ENCODE results near the gene TPD52L2.

The TPD52L2 gene

GRCh38 chr20:63846888-63847236 lies 18.2 kb upstream of the TPD52L2 start:
- TF ChIP-seq RARB (CRISPR knock-in tag; IDR thresholded peaks at IDR 0.05) = no peak
- TF ChIP-seq TCF4 (CRISPR knock-in tag; IDR thresholded peaks at IDR 0.05; ENCODE audit: borderline replicate concordance) = no peak
- TF ChIP-seq ZNF565 (CRISPR knock-in tag; conservative IDR thresholded peaks at IDR 0.05; ENCODE audit: low read depth) = no peak
- no peak for ATAC-seq

GRCh38 chr20:63847237-63848002 lies 17.6 kb upstream of the TPD52L2 start:
- TF ChIP-seq GLIS3 (CRISPR knock-in tag; IDR thresholded peaks at IDR 0.05) = no peak
- no peak for TF ChIP-seq ARNTL (CRISPR knock-in tag; IDR thresholded peaks at IDR 0.05; ENCODE audit: borderline replicate concordance, low read depth)
- TF ChIP-seq CSRNP3 (CRISPR knock-in tag; IDR thresholded peaks at IDR 0.05) = no peak
- TF ChIP-seq CREB5 (CRISPR knock-in tag; IDR thresholded peaks at IDR 0.05; ENCODE audit: low read depth) = no peak
- TF ChIP-seq OSR1 (CRISPR knock-in tag; IDR thresholded peaks at IDR 0.05) = no peak
- no peak for TF ChIP-seq POU6F1 (CRISPR knock-in tag; IDR thresholded peaks at IDR 0.05; ENCODE audit: borderline replicate concordance, low read depth)
- TF ChIP-seq RARB (CRISPR knock-in tag; IDR thresholded peaks at IDR 0.05) = no peak
- TF ChIP-seq PATZ1 (CRISPR knock-in tag; IDR thresholded peaks at IDR 0.05; ENCODE audit: borderline replicate concordance) = no peak
- TF ChIP-seq PPARA (CRISPR knock-in tag; IDR thresholded peaks at IDR 0.05; ENCODE audit: borderline replicate concordance) = no peak
- no peak for TF ChIP-seq ZNF565 (CRISPR knock-in tag; conservative IDR thresholded peaks at IDR 0.05; ENCODE audit: low read depth)
- no peak for TF ChIP-seq ZNF70 (CRISPR knock-in tag; IDR thresholded peaks at IDR 0.05)
- no peak for TF ChIP-seq ISL1 (CRISPR knock-in tag; IDR thresholded peaks at IDR 0.05)
- no peak for TF ChIP-seq ZC3H10 (CRISPR knock-in tag; IDR thresholded peaks at IDR 0.05)
- TF ChIP-seq CSDC2 (CRISPR knock-in tag; IDR thresholded peaks at IDR 0.05) = no peak
- TF ChIP-seq SNAI2 (CRISPR knock-in tag; IDR thresholded peaks at IDR 0.05) = no peak
- TF ChIP-seq ZFP30 (CRISPR knock-in tag; IDR thresholded peaks at IDR 0.05) = no peak
- no peak for TF ChIP-seq TOX (CRISPR knock-in tag; IDR thresholded peaks at IDR 0.05; ENCODE audit: borderline replicate concordance)
- TF ChIP-seq ZNF8 (CRISPR knock-in tag; IDR thresholded peaks at IDR 0.05) = no peak
- TF ChIP-seq TSHZ2 (CRISPR knock-in tag; IDR thresholded peaks at IDR 0.05) = no peak
- no peak for ATAC-seq

All from SK-N-SH treated with all-trans-retinoic acid at 6 μM for 48 hours (cell line).